WTC11 (cell line): ENCODE measurements around the gene IL5RA. TPM values are rescaled to one million over a fixed set of nuclear protein-coding genes. Genes with fewer than 3 reads are reported as not detected.

Experiments
- ATAC-seq: fragments of 200-7000 bp; cut with Tn5 transposase; 2 replicates; pipeline ENCODE4 v1.10.0; 2021; ENCODE audit warnings: mild to moderate bottlenecking, moderate library complexity
- CTCF ChIA-PET: fragments of 300-600 bp; sonication (Branson Sonifier 250); formaldehyde crosslinking; loops from one replicate; lab custom pipeline; 2021; ENCODE audit warnings: antibody characterized with exemption; lab: Charles Lee
- POLR2A ChIA-PET: fragments of 350-600 bp; sonication (Branson Sonifier 250); formaldehyde crosslinking; loops from one replicate; lab custom pipeline; 2021; ENCODE audit warnings: antibody characterized with exemption; lab: Charles Lee
- DNase-seq: peaks from one replicate; pipeline ENCODE4 v3.0.0; 2021; ENCODE audit warnings: low spot score
- H3K27ac Mint-ChIP-seq: 2 replicates; pipeline ENCODE4 v1.8.0; 2021; ENCODE audit warnings: mixed read lengths
- H3K27me3 Mint-ChIP-seq: 2 replicates; pipeline ENCODE4 v1.8.0; 2021; ENCODE audit warnings: low read depth, mild to moderate bottlenecking, moderate library complexity, mixed read lengths
- H3K36me3 Mint-ChIP-seq: 2 replicates; pipeline ENCODE4 v1.8.0; 2021; ENCODE audit warnings: mixed read lengths
- H3K4me1 Mint-ChIP-seq: 2 replicates; pipeline ENCODE4 v1.8.0; 2022; ENCODE audit warnings: mixed read lengths
- H3K4me3 Mint-ChIP-seq: 2 replicates; pipeline ENCODE4 v1.8.0; 2021; ENCODE audit warnings: mild to moderate bottlenecking, moderate library complexity, mixed read lengths
- H3K9me3 Mint-ChIP-seq: 2 replicates; pipeline ENCODE4 v1.8.0; 2021; ENCODE audit warnings: mixed read lengths
- ARID4B ChIP-seq: sonication (generic); formaldehyde crosslinking; IDR thresholded peaks from 2 replicates; pipeline ENCODE4 v1.8.0; 2023; ENCODE audit warnings: missing genetic modification reagents, mild to moderate bottlenecking, borderline replicate concordance
- ATF1 ChIP-seq: sonication (generic); formaldehyde crosslinking; IDR thresholded peaks from 2 replicates; pipeline ENCODE4 v1.8.1; 2023; ENCODE audit warnings: mild to moderate bottlenecking, moderate library complexity, missing genetic modification reagents
- CREM ChIP-seq: sonication (generic); formaldehyde crosslinking; IDR thresholded peaks from 2 replicates; pipeline ENCODE4 v1.8.1; 2022; ENCODE audit warnings: mild to moderate bottlenecking, missing genetic modification reagents, moderate library complexity
- ELF4 ChIP-seq: sonication (generic); formaldehyde crosslinking; IDR thresholded peaks from 2 replicates; pipeline ENCODE4 v1.8.1; 2022; ENCODE audit warnings: low read depth, mild to moderate bottlenecking, moderate library complexity, missing genetic modification reagents
- JAZF1 ChIP-seq: fragments of 250-450 bp; sonication (Bioruptor Pico); IDR thresholded peaks from 2 replicates; pipeline ENCODE4 v1.9.0; 2021; ENCODE audit warnings: moderate library complexity, mild to moderate bottlenecking, inconsistent platforms
- NR3C1 ChIP-seq: sonication (generic); formaldehyde crosslinking; conservative IDR thresholded peaks from 2 replicates; pipeline ENCODE4 v1.8.1; 2023; ENCODE audit warnings: low read depth, mild to moderate bottlenecking, missing genetic modification reagents
- SMAD3 ChIP-seq: sonication (generic); formaldehyde crosslinking; IDR thresholded peaks from 2 replicates; pipeline ENCODE4 v1.8.0; 2022; ENCODE audit warnings: missing genetic modification reagents, mild to moderate bottlenecking, borderline replicate concordance
- STAT6 ChIP-seq: sonication (generic); formaldehyde crosslinking; conservative IDR thresholded peaks from 2 replicates; pipeline ENCODE4 v1.8.1; 2023; ENCODE audit warnings: mild to moderate bottlenecking, low read depth, missing genetic modification reagents, moderate library complexity
- TEAD4 ChIP-seq: sonication (generic); formaldehyde crosslinking; IDR thresholded peaks from 2 replicates; pipeline ENCODE4 v1.8.0; 2022; ENCODE audit warnings: mild to moderate bottlenecking, missing genetic modification reagents
- USF1 ChIP-seq: sonication (generic); formaldehyde crosslinking; IDR thresholded peaks from 2 replicates; pipeline ENCODE4 v1.8.0; 2022; ENCODE audit warnings: mild to moderate bottlenecking, missing genetic modification reagents
- total RNA-seq: library from RNA; stranded (reverse); gene quantifications from 3 replicates; pipeline ENCODE4 v1.2.3, GENCODE V29; 2021
- TF ChIP-seq, protein P1 (sequence below): fragments of 250-450 bp; sonication (Bioruptor Pico); IDR thresholded peaks from 2 replicates; pipeline ENCODE4 v2.1.2; 2022; ENCODE audit warnings: mild to moderate bottlenecking, moderate library complexity
- TF ChIP-seq, protein P2 (sequence below): fragments of 250-450 bp; sonication (Bioruptor Pico); IDR thresholded peaks from 2 replicates; pipeline ENCODE4 v1.9.0; 2021; ENCODE audit warnings: mild to moderate bottlenecking
- TF ChIP-seq, protein P3 (sequence below): sonication (generic); formaldehyde crosslinking; IDR thresholded peaks from 2 replicates; pipeline ENCODE4 v1.8.0; 2022; ENCODE audit warnings: missing genetic modification reagents
- TF ChIP-seq, protein P4 (sequence below): sonication (generic); formaldehyde crosslinking; IDR thresholded peaks from 2 replicates; pipeline ENCODE4 v1.8.1; 2023; ENCODE audit warnings: mild to moderate bottlenecking, missing genetic modification reagents, moderate library complexity

IL5RA gene
- total RNA-seq, 1 experiment from 2014 or later = not detected

DNA sequence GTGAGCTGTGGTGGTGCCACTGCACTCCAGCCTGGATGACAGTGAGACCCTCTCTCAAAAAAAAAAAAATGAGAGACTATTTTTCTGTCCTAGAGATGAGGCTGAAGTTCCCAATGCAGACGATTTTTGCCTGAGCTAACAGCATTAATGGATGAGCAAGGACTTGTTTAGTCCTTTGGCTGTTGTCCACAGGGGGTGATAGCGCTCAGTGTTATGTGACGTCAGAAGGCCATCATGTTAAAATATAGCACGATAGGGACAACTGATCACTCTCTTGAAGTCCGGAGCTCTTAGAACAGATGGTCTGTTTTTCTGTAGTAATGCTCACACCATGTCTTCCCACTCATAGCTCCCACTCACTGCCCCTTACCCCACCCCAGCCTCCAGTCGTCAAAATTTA is 23.3 kb upstream of the IL5RA start (continued):
- TF ChIP-seq, protein P1, sequence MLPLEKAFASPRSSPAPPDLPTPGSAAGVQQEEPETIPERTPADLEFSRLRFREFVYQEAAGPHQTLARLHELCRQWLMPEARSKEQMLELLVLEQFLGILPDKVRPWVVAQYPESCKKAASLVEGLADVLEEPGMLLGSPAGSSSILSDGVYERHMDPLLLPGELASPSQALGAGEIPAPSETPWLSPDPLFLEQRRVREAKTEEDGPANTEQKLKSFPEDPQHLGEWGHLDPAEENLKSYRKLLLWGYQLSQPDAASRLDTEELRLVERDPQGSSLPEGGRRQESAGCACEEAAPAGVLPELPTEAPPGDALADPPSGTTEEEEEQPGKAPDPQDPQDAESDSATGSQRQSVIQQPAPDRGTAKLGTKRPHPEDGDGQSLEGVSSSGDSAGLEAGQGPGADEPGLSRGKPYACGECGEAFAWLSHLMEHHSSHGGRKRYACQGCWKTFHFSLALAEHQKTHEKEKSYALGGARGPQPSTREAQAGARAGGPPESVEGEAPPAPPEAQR = no peak
- TF ChIP-seq TEAD4 (CRISPR knock-in tag) = no peak
- TF ChIP-seq, protein P2, sequence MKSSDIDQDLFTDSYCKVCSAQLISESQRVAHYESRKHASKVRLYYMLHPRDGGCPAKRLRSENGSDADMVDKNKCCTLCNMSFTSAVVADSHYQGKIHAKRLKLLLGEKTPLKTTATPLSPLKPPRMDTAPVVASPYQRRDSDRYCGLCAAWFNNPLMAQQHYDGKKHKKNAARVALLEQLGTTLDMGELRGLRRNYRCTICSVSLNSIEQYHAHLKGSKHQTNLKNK = no peak
- TF ChIP-seq ATF1 (CRISPR knock-in tag) = no peak
- TF ChIP-seq, protein P3, sequence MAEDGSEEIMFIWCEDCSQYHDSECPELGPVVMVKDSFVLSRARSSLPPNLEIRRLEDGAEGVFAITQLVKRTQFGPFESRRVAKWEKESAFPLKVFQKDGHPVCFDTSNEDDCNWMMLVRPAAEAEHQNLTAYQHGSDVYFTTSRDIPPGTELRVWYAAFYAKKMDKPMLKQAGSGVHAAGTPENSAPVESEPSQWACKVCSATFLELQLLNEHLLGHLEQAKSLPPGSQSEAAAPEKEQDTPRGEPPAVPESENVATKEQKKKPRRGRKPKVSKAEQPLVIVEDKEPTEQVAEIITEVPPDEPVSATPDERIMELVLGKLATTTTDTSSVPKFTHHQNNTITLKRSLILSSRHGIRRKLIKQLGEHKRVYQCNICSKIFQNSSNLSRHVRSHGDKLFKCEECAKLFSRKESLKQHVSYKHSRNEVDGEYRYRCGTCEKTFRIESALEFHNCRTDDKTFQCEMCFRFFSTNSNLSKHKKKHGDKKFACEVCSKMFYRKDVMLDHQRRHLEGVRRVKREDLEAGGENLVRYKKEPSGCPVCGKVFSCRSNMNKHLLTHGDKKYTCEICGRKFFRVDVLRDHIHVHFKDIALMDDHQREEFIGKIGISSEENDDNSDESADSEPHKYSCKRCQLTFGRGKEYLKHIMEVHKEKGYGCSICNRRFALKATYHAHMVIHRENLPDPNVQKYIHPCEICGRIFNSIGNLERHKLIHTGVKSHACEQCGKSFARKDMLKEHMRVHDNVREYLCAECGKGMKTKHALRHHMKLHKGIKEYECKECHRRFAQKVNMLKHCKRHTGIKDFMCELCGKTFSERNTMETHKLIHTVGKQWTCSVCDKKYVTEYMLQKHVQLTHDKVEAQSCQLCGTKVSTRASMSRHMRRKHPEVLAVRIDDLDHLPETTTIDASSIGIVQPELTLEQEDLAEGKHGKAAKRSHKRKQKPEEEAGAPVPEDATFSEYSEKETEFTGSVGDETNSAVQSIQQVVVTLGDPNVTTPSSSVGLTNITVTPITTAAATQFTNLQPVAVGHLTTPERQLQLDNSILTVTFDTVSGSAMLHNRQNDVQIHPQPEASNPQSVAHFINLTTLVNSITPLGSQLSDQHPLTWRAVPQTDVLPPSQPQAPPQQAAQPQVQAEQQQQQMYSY (CRISPR knock-in tag) = no peak

GRCh38 chr3:3129579-3129978 is 19.4 kb upstream of the IL5RA start:
- DNase-seq (no peak), ATAC-seq (no peak)
- no peak overlapping the region for H3K27ac Mint-ChIP-seq
- TF ChIP-seq, protein P4, sequence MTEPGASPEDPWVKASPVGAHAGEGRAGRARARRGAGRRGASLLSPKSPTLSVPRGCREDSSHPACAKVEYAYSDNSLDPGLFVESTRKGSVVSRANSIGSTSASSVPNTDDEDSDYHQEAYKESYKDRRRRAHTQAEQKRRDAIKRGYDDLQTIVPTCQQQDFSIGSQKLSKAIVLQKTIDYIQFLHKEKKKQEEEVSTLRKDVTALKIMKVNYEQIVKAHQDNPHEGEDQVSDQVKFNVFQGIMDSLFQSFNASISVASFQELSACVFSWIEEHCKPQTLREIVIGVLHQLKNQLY (CRISPR knock-in tag) = no peak
- no peak for TF ChIP-seq ELF4 (CRISPR knock-in tag)
- TF ChIP-seq STAT6 = no peak
- TF ChIP-seq ARID4B (CRISPR knock-in tag) = no peak
- TF ChIP-seq USF1 (CRISPR knock-in tag) = no peak
- TF ChIP-seq JAZF1 (CRISPR knock-in tag) = no peak
- TF ChIP-seq SMAD3 (CRISPR knock-in tag) = no peak
- no peak for TF ChIP-seq NR3C1
- no peak for TF ChIP-seq CREM (CRISPR knock-in tag)
- no peak overlapping the region for H3K4me3 Mint-ChIP-seq
- H3K4me1 Mint-ChIP-seq = peaks cover 9% of the 10 kb centered on the region
- ChIA-PET CTCF (interaction anchor here (0.7 kb wide), 1 partner anchor 61 kb away, joined by 3 read pairs; no protein-coding TSS in a partner anchor), POLR2A (interaction anchor here (0.6 kb wide), 1 partner anchor 1195 kb away, joined by 3 read pairs; no protein-coding TSS in a partner anchor)
- peaks cover 7% of the 10 kb centered on the region for H3K27me3 Mint-ChIP-seq
- peaks cover 13% of the 10 kb centered on the region for H3K9me3 Mint-ChIP-seq
- H3K36me3 Mint-ChIP-seq = peaks cover 32% of the 10 kb centered on the region
